ENCODE data around the gene TMEM131L.

DNA sequence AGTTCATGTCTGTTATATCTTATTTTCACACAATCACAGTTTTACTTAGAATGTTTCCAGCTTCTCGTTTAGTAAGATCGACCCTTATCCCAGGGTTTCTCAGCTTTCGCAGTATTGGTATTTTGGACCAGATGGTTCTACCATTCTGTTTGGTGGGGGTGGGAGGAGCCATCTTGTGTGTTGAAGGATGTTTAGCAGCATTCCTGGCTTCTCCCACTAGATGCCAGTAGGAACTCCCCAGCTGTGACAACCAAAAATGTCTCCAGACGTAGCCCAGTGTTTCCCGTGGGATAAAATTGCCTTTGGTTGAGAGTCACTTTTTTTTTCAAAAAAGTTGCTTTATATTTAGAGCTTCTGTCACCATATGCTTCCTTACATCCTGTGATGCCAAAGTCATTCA lies 127.0 kb downstream of the TMEM131L start:
- no peak for TF ChIP-seq CTCF (IDR thresholded peaks at IDR 0.05; ENCODE audit: low read length)
- TF ChIP-seq EZH2phosphoT487 (IDR thresholded peaks at IDR 0.05; ENCODE audit: low read length), result no peak
